Neural crest cell (in vitro differentiated cells): ENCODE data around the gene CDK3. TPM values are rescaled to one million over a fixed set of nuclear protein-coding genes. Genes with fewer than 3 reads are reported as not detected.
A peak's percentile ranks its signal among the peaks of the same experiment; 100 is the strongest.
"Not testable (repeated sequence)": the region's sequence is repeated elsewhere in the genome, so short reads cannot be mapped to it uniquely, and the experiment has no call there.

Experiments used
- DNase-seq: peaks from one replicate; pipeline ENCODE4 v3.0.0; 2021; ENCODE audit warnings: low read depth, mixed read lengths, low spot score
- H3K27ac Mint-ChIP-seq: one replicate; pipeline ENCODE4 v1.8.0; 2021; ENCODE audit warnings: mild to moderate bottlenecking, mixed read lengths; ENCODE audit not compliant: unreplicated experiment
- H3K27me3 Mint-ChIP-seq: 2 replicates; pipeline ENCODE4 v1.8.0; 2021; ENCODE audit warnings: low read depth, mild to moderate bottlenecking, mixed read lengths
- H3K36me3 Mint-ChIP-seq: 2 replicates; pipeline ENCODE4 v1.8.0; 2021; ENCODE audit warnings: low read depth, mild to moderate bottlenecking, mixed read lengths
- H3K4me1 Mint-ChIP-seq: 2 replicates; pipeline ENCODE4 v1.8.0; 2021; ENCODE audit warnings: mixed read lengths
- H3K4me3 Mint-ChIP-seq: one replicate; pipeline ENCODE4 v1.8.0; 2021; ENCODE audit warnings: mild to moderate bottlenecking, mixed read lengths
- H3K9me3 Mint-ChIP-seq: 2 replicates; pipeline ENCODE4 v1.8.0; 2021; ENCODE audit warnings: mixed read lengths
- total RNA-seq: library from RNA; stranded (reverse); gene quantifications from 2 replicates; pipeline ENCODE4 v1.2.1, GENCODE V29; 2021
- TF ChIP-seq, protein P1 (sequence below): fragments of 200-600 bp; sonication (generic); conservative IDR thresholded peaks from 2 replicates; pipeline ENCODE4 v1.5.0; 2021; ENCODE audit warnings: antibody characterized with exemption, mild to moderate bottlenecking

The CDK3 gene
- total RNA-seq, 1 donor from 2014 or later: 7.9 TPM

DNA sequence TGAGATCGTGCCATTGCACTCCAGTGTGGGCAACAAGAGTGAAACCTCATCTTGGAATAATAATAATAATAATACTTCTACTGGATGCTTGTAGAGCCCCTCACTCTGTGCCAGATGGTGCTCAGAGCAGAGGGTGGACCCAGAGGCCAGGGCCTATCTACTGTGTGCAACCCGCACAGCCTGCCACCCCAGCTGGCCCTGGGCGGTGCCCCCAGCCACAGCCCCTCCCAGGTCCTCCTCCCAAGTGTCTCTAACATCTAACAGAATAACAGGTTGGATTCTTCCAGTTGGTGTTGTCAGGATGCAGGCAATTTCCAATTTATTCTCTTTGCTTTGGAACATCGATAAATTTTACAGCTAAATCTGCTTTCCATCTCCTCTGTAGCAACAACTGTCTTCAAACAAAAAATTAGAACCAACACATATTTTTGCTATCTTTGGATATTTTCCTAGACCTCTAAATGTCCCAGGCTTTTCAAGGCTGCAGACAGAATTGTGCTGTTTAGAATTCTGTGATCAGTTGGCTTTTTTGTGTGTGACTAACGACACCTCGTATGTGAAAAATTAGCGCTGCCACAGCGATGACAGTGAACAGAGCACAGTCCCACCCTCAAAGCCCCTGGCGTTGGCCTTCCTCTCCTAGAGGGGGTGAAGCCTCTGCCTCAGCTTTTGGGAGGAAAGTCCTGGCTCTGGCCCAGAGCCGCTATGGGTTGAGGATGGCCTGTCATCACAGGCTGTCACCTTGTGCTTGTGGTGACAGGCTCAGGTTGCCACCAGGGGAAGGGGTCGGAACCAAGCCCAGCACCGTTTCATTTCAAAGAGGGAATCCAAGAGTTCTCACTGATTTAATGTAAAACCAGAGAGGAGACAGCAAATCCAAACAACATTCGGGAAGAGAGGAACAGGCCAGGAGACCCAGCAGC, 34.0 kb downstream of the CDK3 start:
- TF ChIP-seq, protein P1, sequence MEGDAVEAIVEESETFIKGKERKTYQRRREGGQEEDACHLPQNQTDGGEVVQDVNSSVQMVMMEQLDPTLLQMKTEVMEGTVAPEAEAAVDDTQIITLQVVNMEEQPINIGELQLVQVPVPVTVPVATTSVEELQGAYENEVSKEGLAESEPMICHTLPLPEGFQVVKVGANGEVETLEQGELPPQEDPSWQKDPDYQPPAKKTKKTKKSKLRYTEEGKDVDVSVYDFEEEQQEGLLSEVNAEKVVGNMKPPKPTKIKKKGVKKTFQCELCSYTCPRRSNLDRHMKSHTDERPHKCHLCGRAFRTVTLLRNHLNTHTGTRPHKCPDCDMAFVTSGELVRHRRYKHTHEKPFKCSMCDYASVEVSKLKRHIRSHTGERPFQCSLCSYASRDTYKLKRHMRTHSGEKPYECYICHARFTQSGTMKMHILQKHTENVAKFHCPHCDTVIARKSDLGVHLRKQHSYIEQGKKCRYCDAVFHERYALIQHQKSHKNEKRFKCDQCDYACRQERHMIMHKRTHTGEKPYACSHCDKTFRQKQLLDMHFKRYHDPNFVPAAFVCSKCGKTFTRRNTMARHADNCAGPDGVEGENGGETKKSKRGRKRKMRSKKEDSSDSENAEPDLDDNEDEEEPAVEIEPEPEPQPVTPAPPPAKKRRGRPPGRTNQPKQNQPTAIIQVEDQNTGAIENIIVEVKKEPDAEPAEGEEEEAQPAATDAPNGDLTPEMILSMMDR: no peak
- Mint-ChIP-seq H3K4me1 (peaks cover 4% of the 10 kb centered on the region), H3K9me3 (no peaks in the 10 kb centered on the region), H3K36me3 (peaks cover 17% of the 10 kb centered on the region), H3K4me3 (no peak overlapping the region), H3K27me3 (no peaks in the 10 kb centered on the region), H3K27ac (no peak overlapping the region)
- DNase-seq: no peak

DNA sequence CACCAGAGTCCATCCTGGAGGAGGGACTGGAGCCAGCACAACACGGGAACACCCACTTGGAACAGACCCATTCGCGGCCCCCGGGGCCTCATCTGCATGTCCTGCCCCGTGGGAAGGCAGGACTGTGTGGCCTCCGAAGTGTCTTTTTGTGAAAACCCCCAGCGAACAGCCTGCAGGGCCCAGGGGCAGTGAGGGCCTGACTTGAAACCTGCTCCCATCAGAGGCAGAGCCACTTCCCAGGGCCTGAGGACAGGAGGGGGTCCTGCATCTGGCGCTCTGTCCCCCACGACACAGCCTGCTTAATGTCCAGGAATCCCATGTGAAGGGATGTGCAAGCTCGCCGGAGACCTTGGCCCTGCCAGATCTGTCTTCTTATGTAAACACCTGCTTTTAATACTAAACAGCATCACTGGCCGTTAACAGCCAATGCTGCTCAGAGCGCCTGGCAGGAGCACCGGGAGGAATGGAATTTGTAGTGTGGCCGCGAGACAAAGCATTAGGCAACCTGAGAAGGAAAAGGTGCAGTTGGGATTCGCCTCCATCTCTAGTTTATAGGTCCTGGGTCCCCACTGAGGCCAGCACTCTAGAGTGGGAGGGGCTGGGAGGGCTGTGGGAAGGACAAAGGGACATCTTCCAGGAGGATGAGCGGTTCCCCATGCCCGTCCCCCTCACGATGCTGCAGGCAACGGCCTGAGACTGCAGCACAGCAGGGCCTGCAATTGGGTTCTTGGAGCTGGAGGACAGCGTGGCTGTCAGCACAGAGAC, 36.0 kb downstream of the CDK3 start:
- Mint-ChIP-seq H3K4me3 (no peak overlapping the region), H3K36me3 (peaks cover 21% of the 10 kb centered on the region), H3K27me3 (no peaks in the 10 kb centered on the region), H3K27ac (no peak overlapping the region), H3K9me3 (no peaks in the 10 kb centered on the region), H3K4me1 (no peaks in the 10 kb centered on the region)
- DNase-seq: no peak
- TF ChIP-seq, protein P1: no peak

DNA sequence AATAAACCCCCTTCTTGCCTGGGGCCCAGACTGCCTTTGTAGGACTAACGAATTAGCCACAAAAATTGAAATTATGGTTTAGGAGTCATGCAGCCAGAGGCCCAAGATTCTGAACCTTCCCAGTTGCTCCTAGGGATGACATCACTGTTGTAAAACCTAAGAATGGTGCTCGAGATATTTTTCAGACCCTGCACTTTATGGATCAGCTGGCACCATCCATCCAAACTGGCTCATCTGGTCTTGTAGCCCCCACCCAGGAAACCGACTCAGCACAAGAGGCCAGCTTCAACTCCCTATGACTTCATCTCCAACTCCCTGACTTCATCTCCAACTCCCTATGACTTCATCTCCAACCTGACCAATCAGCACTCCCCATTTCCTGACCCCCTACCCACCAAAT, 37.4 kb downstream of the CDK3 start:
- peaks cover 21% of the 10 kb centered on the region for H3K36me3 Mint-ChIP-seq
- peak overlapping the region; percentile 6 for H3K27ac Mint-ChIP-seq
- DNase-seq: no peak
- no peak overlapping the region for H3K4me3 Mint-ChIP-seq
- no peaks in the 10 kb centered on the region for H3K9me3 Mint-ChIP-seq
- no peaks in the 10 kb centered on the region for H3K4me1 Mint-ChIP-seq
- no peaks in the 10 kb centered on the region for H3K27me3 Mint-ChIP-seq
- TF ChIP-seq, protein P1: no peak

DNA sequence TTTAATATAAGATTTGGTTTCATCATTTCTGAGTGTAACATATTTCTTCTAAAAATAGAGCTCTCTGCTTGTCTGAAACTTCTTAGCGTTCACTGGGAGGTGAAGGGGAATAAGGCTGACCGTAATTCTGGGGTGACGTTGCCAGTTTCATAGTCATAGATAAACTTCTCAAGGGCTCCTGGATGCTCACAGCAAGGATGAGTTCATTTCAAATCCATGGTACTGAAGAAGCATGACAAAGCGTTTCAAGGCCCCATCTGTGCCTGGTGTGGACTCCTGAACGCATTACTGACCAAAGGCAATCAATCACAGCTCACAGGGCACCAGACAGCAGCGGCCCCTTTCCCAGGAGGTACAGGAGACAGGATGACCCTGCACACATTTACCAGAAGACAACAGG, 38.5 kb downstream of the CDK3 start:
- H3K36me3 Mint-ChIP-seq: peaks cover 29% of the 10 kb centered on the region
- no peak overlapping the region for H3K4me3 Mint-ChIP-seq
- DNase-seq: no peak
- H3K27ac Mint-ChIP-seq: peak overlapping the region; percentile 45
- no peaks in the 10 kb centered on the region for H3K27me3 Mint-ChIP-seq
- H3K4me1 Mint-ChIP-seq: no peaks in the 10 kb centered on the region
- no peaks in the 10 kb centered on the region for H3K9me3 Mint-ChIP-seq
- TF ChIP-seq, protein P1: no peak

DNA sequence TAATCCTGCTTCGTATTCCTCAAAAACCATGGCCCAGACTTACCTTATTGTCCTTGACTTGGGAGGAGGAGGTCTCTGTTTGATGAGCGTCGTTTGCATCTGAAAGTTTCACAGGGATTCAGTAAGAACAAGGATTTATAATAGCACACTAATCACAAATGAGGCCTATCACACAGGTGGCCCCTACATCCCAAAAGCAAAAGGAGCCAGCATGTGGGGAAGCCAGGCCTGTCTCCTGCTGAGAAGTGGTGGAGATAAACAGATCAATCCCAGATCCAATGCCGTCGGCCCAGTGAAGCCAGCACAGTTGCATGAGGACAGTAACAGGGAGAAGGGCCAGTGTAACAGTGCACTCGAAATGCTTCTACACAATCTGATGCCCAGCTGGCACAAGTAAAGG, 39.7 kb downstream of the CDK3 start:
- H3K36me3 Mint-ChIP-seq: peaks cover 33% of the 10 kb centered on the region

DNA sequence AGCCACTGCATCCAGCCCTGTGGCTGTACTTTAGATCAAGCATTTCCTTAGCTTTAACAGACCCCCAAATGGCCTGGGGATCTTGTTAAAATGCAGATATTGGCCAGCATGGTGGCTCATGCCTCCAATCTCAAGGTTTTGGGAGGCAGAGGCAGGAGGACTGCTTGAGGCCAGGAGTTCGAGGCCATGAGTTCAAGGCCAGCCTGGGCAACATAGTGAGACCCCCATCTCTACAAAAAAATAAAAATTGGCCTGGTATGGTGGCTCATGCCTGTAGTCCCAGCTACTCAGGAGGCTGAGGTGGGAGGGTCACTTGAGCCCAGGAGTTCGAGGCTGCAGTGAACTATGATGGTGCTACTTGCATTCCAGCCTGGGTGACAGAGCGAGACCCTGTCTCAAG, 42.2 kb downstream of the CDK3 start:
- H3K9me3 Mint-ChIP-seq, H3K4me3 Mint-ChIP-seq, DNase-seq, H3K27ac Mint-ChIP-seq, H3K27me3 Mint-ChIP-seq, H3K4me1 Mint-ChIP-seq: not testable (repeated sequence)
- peaks cover 36% of the 10 kb centered on the region for H3K36me3 Mint-ChIP-seq

More for the DNA sequence above, 39.7 kb downstream of the CDK3 start:
- TF ChIP-seq, protein P1: no peak
- H3K4me3 Mint-ChIP-seq: no peak overlapping the region
- no peak overlapping the region for H3K27ac Mint-ChIP-seq
- no peaks in the 10 kb centered on the region for H3K9me3 Mint-ChIP-seq
- no peak for DNase-seq
- no peaks in the 10 kb centered on the region for H3K4me1 Mint-ChIP-seq
- H3K27me3 Mint-ChIP-seq: no peaks in the 10 kb centered on the region

DNA sequence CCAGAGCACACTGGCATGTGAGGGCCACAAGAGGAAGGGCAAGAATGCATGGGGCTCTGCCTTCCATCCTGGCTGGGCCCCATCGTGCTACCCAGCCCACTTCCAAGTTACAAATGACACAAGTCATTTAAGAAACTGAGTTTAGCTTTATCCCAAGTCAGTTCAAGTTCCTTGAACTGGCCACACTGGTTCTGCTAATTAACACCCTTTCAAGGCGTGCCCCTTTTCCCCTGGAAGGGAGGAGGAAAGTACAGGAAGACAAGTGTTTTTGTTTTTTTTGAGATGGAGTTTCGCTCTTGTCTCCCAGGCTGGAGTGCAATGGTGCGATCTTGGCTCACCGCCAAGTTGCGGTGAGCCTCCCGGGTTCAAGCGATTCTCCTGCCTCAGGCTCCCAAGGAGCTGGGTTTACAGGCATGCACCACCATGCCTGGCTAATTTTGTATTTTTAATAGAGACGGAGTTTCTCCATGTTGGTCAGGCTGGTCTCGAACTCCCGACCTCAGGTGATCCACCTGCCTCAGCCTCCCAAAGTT, 43.9 kb downstream of the CDK3 start:
- peaks cover 30% of the 10 kb centered on the region for H3K36me3 Mint-ChIP-seq
- H3K4me1 Mint-ChIP-seq, H3K27me3 Mint-ChIP-seq, H3K9me3 Mint-ChIP-seq, H3K4me3 Mint-ChIP-seq, DNase-seq, H3K27ac Mint-ChIP-seq: not testable (repeated sequence)
